Smooth muscle cell (in vitro differentiated cells): ENCODE results near the gene MICU2. TPM values are rescaled to one million over a fixed set of nuclear protein-coding genes. Genes with fewer than 3 reads are reported as not detected.
A peak's percentile ranks its signal among the peaks of the same experiment; 100 is the strongest.

Source experiments
- DNase-seq: peaks from one replicate; lab custom pipeline; 2025; ENCODE audit not compliant: unreplicated experiment; lab: John Stamatoyannopoulos, UW
- H2AFZ ChIP-seq: fragments of 200-600 bp; sonication (generic); 2 replicates; pipeline ENCODE4 v1.6.0; 2016; ENCODE audit warnings: antibody characterized with exemption, low read depth, mild to moderate bottlenecking
- H3F3A ChIP-seq: fragments of 200-600 bp; sonication (generic); 2 replicates; pipeline ENCODE4 v1.6.0; 2017; ENCODE audit warnings: antibody characterized with exemption, low read depth
- H3K27ac ChIP-seq: fragments of 200-600 bp; sonication (generic); 2 replicates; pipeline ENCODE4 v1.5.1; 2016; ENCODE audit warnings: low read depth, mild to moderate bottlenecking
- H3K27me3 ChIP-seq: fragments of 200-600 bp; sonication (generic); 2 replicates; pipeline ENCODE4 v1.6.1; 2016; ENCODE audit warnings: low read depth, mild to moderate bottlenecking
- H3K36me3 ChIP-seq: fragments of 200-600 bp; sonication (generic); 2 replicates; pipeline ENCODE4 v1.5.1; 2016; ENCODE audit warnings: low read depth
- H3K4me1 ChIP-seq: fragments of 200-600 bp; sonication (generic); 2 replicates; pipeline ENCODE4 v1.5.1; 2016; ENCODE audit warnings: low read depth
- H3K4me2 ChIP-seq: fragments of 200-600 bp; sonication (generic); 2 replicates; pipeline ENCODE4 v1.6.0; 2016; ENCODE audit warnings: mild to moderate bottlenecking
- H3K4me3 ChIP-seq: fragments of 200-600 bp; sonication (generic); 2 replicates; pipeline ENCODE4 v1.5.1; 2016; ENCODE audit warnings: mild to moderate bottlenecking
- H3K79me2 ChIP-seq: fragments of 200-600 bp; sonication (generic); 2 replicates; pipeline ENCODE4 v1.6.0; 2016; ENCODE audit warnings: low read depth, mild to moderate bottlenecking
- H3K9ac ChIP-seq: fragments of 200-600 bp; sonication (generic); 2 replicates; pipeline ENCODE4 v1.6.0; 2016; ENCODE audit warnings: low read depth
- H3K9me3 ChIP-seq: fragments of 200-600 bp; sonication (generic); replicated peaks from 2 replicates; pipeline ENCODE4 v1.5.1; 2016; ENCODE audit warnings: low read depth
- H4K20me1 ChIP-seq: fragments of 200-600 bp; sonication (generic); 2 replicates; pipeline ENCODE4 v1.6.0; 2016; ENCODE audit warnings: low read depth
- WGBS: methylation state at CpG from one replicate; pipeline ENCODE4 v1.1.7; 2016; ENCODE audit warnings: low lambda C conversion rate; 5-methylcytosine and 5-hydroxymethylcytosine counted together
- polyA plus RNA-seq: library from polyadenylated mRNA; unstranded; fragments of >200 nt; fragmentation: Nextera tagmentation; extraction: Ambion mirVana; gene quantifications from 2 replicates; pipeline ENCODE4 v1.2.1, GENCODE V29; 2016
- total RNA-seq: library from RNA; depleted of rRNA; stranded (reverse); fragments of >200 nt; gene quantifications from 2 replicates; pipeline ENCODE4 v1.2.3, GENCODE V29; 2014
- TF ChIP-seq, protein P1 (sequence below): fragments of 200-600 bp; sonication (generic); IDR thresholded peaks from 2 replicates; pipeline ENCODE4 v1.5.1; 2017; ENCODE audit warnings: borderline replicate concordance, mild to moderate bottlenecking, antibody characterized with exemption; ENCODE audit not compliant: insufficient read depth, poor library complexity, severe bottlenecking

Gene MICU2
- total and polyA plus RNA-seq, 2 experiments from 2014 or later = 40.2 to 86.5 TPM

DNA sequence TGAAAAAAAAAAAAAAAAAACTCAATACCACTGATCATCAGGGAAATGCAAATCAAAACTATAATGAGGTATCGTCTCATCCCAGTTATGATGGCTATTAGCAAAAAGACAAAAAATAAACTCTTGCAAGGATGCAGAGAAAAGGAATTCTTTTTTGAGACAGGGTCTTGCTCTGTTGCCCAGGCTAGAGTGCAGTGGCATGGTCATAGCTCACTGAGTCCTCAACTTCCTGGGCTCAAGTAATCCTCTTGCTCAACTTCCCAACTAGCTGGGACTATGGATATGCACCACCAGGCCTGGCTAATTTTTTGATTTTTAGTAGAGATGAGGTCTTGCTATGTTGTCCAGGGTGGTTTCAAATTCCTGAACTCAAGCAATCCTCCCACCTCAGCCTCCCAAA is 59.5 kb downstream of the MICU2 start:
- no peak for DNase-seq
- 97% methylated on average over 1 of the region's 1 CpG for WGBS

DNA sequence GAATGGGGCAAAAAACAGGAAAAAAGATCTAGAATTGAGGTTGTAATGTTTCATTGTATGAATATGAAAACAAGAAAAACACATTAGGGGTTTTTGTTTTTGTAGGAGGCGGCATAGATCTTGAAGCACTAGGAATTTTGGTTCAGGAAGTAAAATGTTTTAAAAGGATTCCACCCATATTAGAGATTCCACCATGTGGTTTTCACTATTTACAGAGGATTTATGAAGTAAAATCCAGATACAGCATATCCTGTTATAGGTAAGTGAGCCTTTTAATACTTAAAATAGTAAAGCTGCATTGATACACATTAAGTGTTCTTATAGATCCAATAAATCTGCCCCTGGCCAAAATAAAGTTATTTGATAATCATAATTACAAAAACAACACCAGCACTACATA is 61.4 kb downstream of the MICU2 start:
- Histone ChIP-seq H3K27me3 (no peaks in the 10 kb centered on the region), H3K27ac (no peak overlapping the region), H3K79me2 (peaks cover 10% of the 10 kb centered on the region), H3K4me3 (no peak overlapping the region), H3K4me1 (peaks cover 11% of the 10 kb centered on the region), H3K9ac (no peak overlapping the region), H3K36me3 (peaks cover 3% of the 10 kb centered on the region), H3K4me2 (peak overlapping the region; percentile 47), H2AFZ (no peak overlapping the region), H3F3A (no peaks in the 10 kb centered on the region), H3K9me3 (no peaks in the 10 kb centered on the region), H4K20me1 (no peaks in the 10 kb centered on the region)
- 28% methylated on average over 1 of the region's 1 CpG for WGBS
- TF ChIP-seq, protein P1, sequence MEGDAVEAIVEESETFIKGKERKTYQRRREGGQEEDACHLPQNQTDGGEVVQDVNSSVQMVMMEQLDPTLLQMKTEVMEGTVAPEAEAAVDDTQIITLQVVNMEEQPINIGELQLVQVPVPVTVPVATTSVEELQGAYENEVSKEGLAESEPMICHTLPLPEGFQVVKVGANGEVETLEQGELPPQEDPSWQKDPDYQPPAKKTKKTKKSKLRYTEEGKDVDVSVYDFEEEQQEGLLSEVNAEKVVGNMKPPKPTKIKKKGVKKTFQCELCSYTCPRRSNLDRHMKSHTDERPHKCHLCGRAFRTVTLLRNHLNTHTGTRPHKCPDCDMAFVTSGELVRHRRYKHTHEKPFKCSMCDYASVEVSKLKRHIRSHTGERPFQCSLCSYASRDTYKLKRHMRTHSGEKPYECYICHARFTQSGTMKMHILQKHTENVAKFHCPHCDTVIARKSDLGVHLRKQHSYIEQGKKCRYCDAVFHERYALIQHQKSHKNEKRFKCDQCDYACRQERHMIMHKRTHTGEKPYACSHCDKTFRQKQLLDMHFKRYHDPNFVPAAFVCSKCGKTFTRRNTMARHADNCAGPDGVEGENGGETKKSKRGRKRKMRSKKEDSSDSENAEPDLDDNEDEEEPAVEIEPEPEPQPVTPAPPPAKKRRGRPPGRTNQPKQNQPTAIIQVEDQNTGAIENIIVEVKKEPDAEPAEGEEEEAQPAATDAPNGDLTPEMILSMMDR = no peak
- DNase-seq = no peak

More for the DNA sequence above, 59.5 kb downstream of the MICU2 start:
- Histone ChIP-seq H3K4me3 (no peak overlapping the region), H3K79me2 (peaks cover 10% of the 10 kb centered on the region), H3K4me2 (no peak overlapping the region), H3K27me3 (no peaks in the 10 kb centered on the region), H3K36me3 (peaks cover 3% of the 10 kb centered on the region), H2AFZ (no peak overlapping the region), H3K27ac (no peak overlapping the region), H3K9me3 (no peaks in the 10 kb centered on the region), H3F3A (no peaks in the 10 kb centered on the region), H4K20me1 (peaks cover 4% of the 10 kb centered on the region), H3K4me1 (peaks cover 11% of the 10 kb centered on the region), H3K9ac (no peak overlapping the region)
- TF ChIP-seq, protein P1 = no peak

DNA sequence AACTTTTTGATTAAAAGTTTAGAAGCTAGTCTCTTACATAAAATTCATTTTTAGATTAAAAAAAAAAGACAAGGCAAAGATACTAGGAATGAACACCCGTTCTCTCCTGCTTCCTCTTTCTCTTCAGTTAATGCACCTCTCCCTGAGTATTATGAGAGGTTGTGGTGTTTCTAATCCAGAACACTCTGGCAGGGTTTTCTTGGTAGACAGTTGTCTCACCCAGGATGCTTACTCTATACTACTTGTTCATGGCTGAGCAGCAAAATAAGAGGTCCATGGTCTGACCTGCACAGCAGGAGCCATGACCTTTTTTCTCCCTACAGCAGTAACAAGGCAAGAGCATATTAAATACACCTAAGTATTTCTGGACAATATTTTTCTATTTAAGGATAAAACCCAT is 62.0 kb downstream of the MICU2 start:
- no peaks in the 10 kb centered on the region for H3K27me3 ChIP-seq
- H3K4me1 ChIP-seq = peaks cover 11% of the 10 kb centered on the region
- peaks cover 3% of the 10 kb centered on the region for H3F3A ChIP-seq
- peaks cover 10% of the 10 kb centered on the region for H3K79me2 ChIP-seq
- no peak overlapping the region for H3K9ac ChIP-seq
- H2AFZ ChIP-seq = no peak overlapping the region
- 70% methylated on average over 1 of the region's 1 CpG for WGBS
- DNase-seq = no peak
- no peaks in the 10 kb centered on the region for H3K9me3 ChIP-seq
- H3K27ac ChIP-seq = no peak overlapping the region
- no peaks in the 10 kb centered on the region for H4K20me1 ChIP-seq
- peak overlapping the region; percentile 47 for H3K4me2 ChIP-seq
- H3K4me3 ChIP-seq = no peak overlapping the region
- H3K36me3 ChIP-seq = peaks cover 3% of the 10 kb centered on the region
- TF ChIP-seq, protein P1 = no peak

DNA sequence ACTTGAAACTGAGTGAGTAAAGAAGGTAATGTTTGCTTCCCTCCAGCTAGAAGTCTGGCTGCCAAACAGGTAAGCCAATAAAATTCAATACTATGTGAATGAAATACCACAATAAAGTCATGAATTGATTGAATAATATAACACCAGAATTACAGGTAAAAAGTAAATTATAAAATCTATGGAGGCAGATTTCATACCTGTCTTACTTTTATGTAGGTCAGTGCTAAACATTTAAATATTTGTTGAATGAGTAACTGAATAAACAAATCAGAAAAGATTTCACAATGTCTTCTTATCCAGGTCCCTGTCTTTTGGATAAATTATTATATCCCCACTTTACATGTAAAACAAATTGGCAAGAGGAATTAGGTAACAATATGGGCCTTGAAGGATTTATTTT is 62.7 kb downstream of the MICU2 start:
- TF ChIP-seq, protein P1 = no peak
- Histone ChIP-seq H3K4me3 (no peak overlapping the region), H3K9ac (no peak overlapping the region), H3K27ac (no peak overlapping the region), H3K79me2 (peaks cover 10% of the 10 kb centered on the region), H3K4me1 (peaks cover 11% of the 10 kb centered on the region), H3K36me3 (peaks cover 3% of the 10 kb centered on the region), H3K27me3 (no peaks in the 10 kb centered on the region), H2AFZ (no peak overlapping the region), H3F3A (peaks cover 3% of the 10 kb centered on the region), H3K4me2 (no peak overlapping the region), H3K9me3 (no peaks in the 10 kb centered on the region), H4K20me1 (no peaks in the 10 kb centered on the region)
- no peak for DNase-seq
